ENCODE data around the gene FBXL17.

Gene FBXL17

GRCh38 chr5:107874795-107875194, 507.1 kb downstream of the FBXL17 start:
- Histone ChIP-seq H2AFZ (ENCODE audit: low read length) (no peak overlapping the region), H3K4me1 (ENCODE audit: insufficient read depth, low read length, poor library complexity, severe bottlenecking) (no peaks in the 10 kb centered on the region), H3K9me3 (ENCODE audit: insufficient read depth, low read depth, low read length) (no peaks in the 10 kb centered on the region), H3K9me2 (replicated peaks; ENCODE audit: low read depth, low read length) (no peaks in the 10 kb centered on the region), H3K4me2 (ENCODE audit: low read depth, low read length, poor library complexity, severe bottlenecking) (no peak overlapping the region), H3K4me3 (ENCODE audit: low read length, poor library complexity, severe bottlenecking) (no peak overlapping the region), H4K20me1 (ENCODE audit: insufficient read depth, low read length, poor library complexity, severe bottlenecking) (no peaks in the 10 kb centered on the region), H3K9ac (ENCODE audit: low read depth, low read length, poor library complexity, severe bottlenecking) (no peak overlapping the region), H3K36me3 (ENCODE audit: insufficient read depth, low read length) (no peaks in the 10 kb centered on the region), H3F3A (ENCODE audit: low read depth) (no peaks in the 10 kb centered on the region), H3K79me2 (ENCODE audit: insufficient read depth, low read length) (no peaks in the 10 kb centered on the region), H3K27me3 (ENCODE audit: insufficient read depth, low read length, poor library complexity, severe bottlenecking) (no peaks in the 10 kb centered on the region)
- TF ChIP-seq CTCF (conservative IDR thresholded peaks at IDR 0.05; ENCODE audit: low read length) (no peak), EZH2phosphoT487 (IDR thresholded peaks at IDR 0.05; ENCODE audit: borderline replicate concordance) (no peak)

GRCh38 chr5:107873877-107874276, 508.0 kb downstream of the FBXL17 start:
- Histone ChIP-seq H4K20me1 (ENCODE audit: insufficient read depth, low read length, poor library complexity, severe bottlenecking) (no peaks in the 10 kb centered on the region), H3K4me3 (ENCODE audit: low read length, poor library complexity, severe bottlenecking) (no peak overlapping the region), H3K9ac (ENCODE audit: low read depth, low read length, poor library complexity, severe bottlenecking) (no peak overlapping the region), H3F3A (ENCODE audit: low read depth) (no peaks in the 10 kb centered on the region), H3K4me1 (ENCODE audit: insufficient read depth, low read length, poor library complexity, severe bottlenecking) (no peaks in the 10 kb centered on the region), H3K9me2 (replicated peaks; ENCODE audit: low read depth, low read length) (no peaks in the 10 kb centered on the region), H3K79me2 (ENCODE audit: insufficient read depth, low read length) (no peaks in the 10 kb centered on the region), H3K27me3 (ENCODE audit: insufficient read depth, low read length, poor library complexity, severe bottlenecking) (no peaks in the 10 kb centered on the region), H3K9me3 (ENCODE audit: insufficient read depth, low read depth, low read length) (no peaks in the 10 kb centered on the region), H2AFZ (ENCODE audit: low read length) (no peak overlapping the region), H3K4me2 (ENCODE audit: low read depth, low read length, poor library complexity, severe bottlenecking) (no peak overlapping the region), H3K36me3 (ENCODE audit: insufficient read depth, low read length) (no peaks in the 10 kb centered on the region)
- TF ChIP-seq EZH2phosphoT487 (IDR thresholded peaks at IDR 0.05; ENCODE audit: borderline replicate concordance) = no peak

- H3F3A ChIP-seq (ENCODE audit: low read depth) = no peaks in the 10 kb centered on the region
- TF ChIP-seq EZH2phosphoT487 (IDR thresholded peaks at IDR 0.05; ENCODE audit: borderline replicate concordance) (no peak), CTCF (conservative IDR thresholded peaks at IDR 0.05; ENCODE audit: low read length) (no peak)
- no peaks in the 10 kb centered on the region for H3K9me2 ChIP-seq (replicated peaks; ENCODE audit: low read depth, low read length)
- H2AFZ ChIP-seq (ENCODE audit: low read length) = no peak overlapping the region
- no peaks in the 10 kb centered on the region for H3K27me3 ChIP-seq (ENCODE audit: insufficient read depth, low read length, poor library complexity, severe bottlenecking)
- no peak overlapping the region for H3K9ac ChIP-seq (ENCODE audit: low read depth, low read length, poor library complexity, severe bottlenecking)
- no peaks in the 10 kb centered on the region for H3K79me2 ChIP-seq (ENCODE audit: insufficient read depth, low read length)
- H3K4me2 ChIP-seq (ENCODE audit: low read depth, low read length, poor library complexity, severe bottlenecking) = no peak overlapping the region
- no peaks in the 10 kb centered on the region for H3K9me3 ChIP-seq (ENCODE audit: insufficient read depth, low read depth, low read length)
- no peaks in the 10 kb centered on the region for H4K20me1 ChIP-seq (ENCODE audit: insufficient read depth, low read length, poor library complexity, severe bottlenecking)
- no peaks in the 10 kb centered on the region for H3K36me3 ChIP-seq (ENCODE audit: insufficient read depth, low read length)
- H3K4me3 ChIP-seq (ENCODE audit: low read length, poor library complexity, severe bottlenecking) = no peak overlapping the region
- no peaks in the 10 kb centered on the region for H3K4me1 ChIP-seq (ENCODE audit: insufficient read depth, low read length, poor library complexity, severe bottlenecking)
Observed at GRCh38 chr5:107871023-107871422, 510.9 kb downstream of the FBXL17 start.

GRCh38 chr5:107869438-107870115, 512.3 kb downstream of the FBXL17 start:
- Histone ChIP-seq H3K4me2 (ENCODE audit: low read depth, low read length, poor library complexity, severe bottlenecking) (no peak overlapping the region), H3F3A (ENCODE audit: low read depth) (no peaks in the 10 kb centered on the region), H3K9me2 (replicated peaks; ENCODE audit: low read depth, low read length) (no peaks in the 10 kb centered on the region), H3K9ac (ENCODE audit: low read depth, low read length, poor library complexity, severe bottlenecking) (no peak overlapping the region), H3K79me2 (ENCODE audit: insufficient read depth, low read length) (no peaks in the 10 kb centered on the region), H3K4me1 (ENCODE audit: insufficient read depth, low read length, poor library complexity, severe bottlenecking) (no peaks in the 10 kb centered on the region), H2AFZ (ENCODE audit: low read length) (no peak overlapping the region), H3K9me3 (ENCODE audit: insufficient read depth, low read depth, low read length) (no peaks in the 10 kb centered on the region), H3K27me3 (ENCODE audit: insufficient read depth, low read length, poor library complexity, severe bottlenecking) (no peaks in the 10 kb centered on the region), H3K36me3 (ENCODE audit: insufficient read depth, low read length) (no peaks in the 10 kb centered on the region), H4K20me1 (ENCODE audit: insufficient read depth, low read length, poor library complexity, severe bottlenecking) (no peaks in the 10 kb centered on the region), H3K4me3 (ENCODE audit: low read length, poor library complexity, severe bottlenecking) (no peak overlapping the region)
- TF ChIP-seq EZH2phosphoT487 (IDR thresholded peaks at IDR 0.05; ENCODE audit: borderline replicate concordance) = no peak
- no peak for TF ChIP-seq CTCF (conservative IDR thresholded peaks at IDR 0.05; ENCODE audit: low read length)
